Motor neuron (in vitro differentiated cells): Measurements from ENCODE around the gene RHBDL1. TPM values are rescaled to one million over a fixed set of nuclear protein-coding genes. Genes with fewer than 3 reads are reported as not detected.

Experiments
- ATAC-seq, 8 experiments: fragments of 200-7000 bp; cut with Tn5 transposase; replicated peaks in 6 of 8; 2 replicates each; pipeline ENCODE4 v1.8.0; 2021; ENCODE audit warnings: mild to moderate bottlenecking in 8 of 8, moderate library complexity in 8 of 8
- H3K27ac ChIP-seq, 2 donors: fragments of 250-450 bp; sonication (Bioruptor Pico); 2 replicates each; pipeline ENCODE4 v1.9.0; 2021; ENCODE audit warnings: antibody characterized with exemption in 2 of 2, mild to moderate bottlenecking in 2 of 2, moderate library complexity in 1 of 2
- H3K4me1 ChIP-seq, 2 donors: fragments of 250-450 bp; sonication (Bioruptor Pico); replicated peaks in 1 of 2; 2 replicates each; pipeline ENCODE4 v1.6.1; 2021; ENCODE audit warnings: antibody characterized with exemption in 2 of 2, mild to moderate bottlenecking in 2 of 2, moderate library complexity in 1 of 2
- H3K4me3 ChIP-seq, 5 donors: fragments of 250-450 bp; sonication (Bioruptor Pico); 2 replicates each; pipeline ENCODE4 v1.9.0; 2021; ENCODE audit warnings: antibody characterized with exemption in 5 of 5, mild to moderate bottlenecking in 5 of 5, moderate library complexity in 4 of 5
- WGBS, 10 experiments: fragments of 450-650 bp; shearing (Covaris generic); methylation state at CpG; one replicate each; pipeline ENCODE4 v1.0.0; 2022; 5-methylcytosine and 5-hydroxymethylcytosine counted together
- in situ Hi-C, 9 experiments: fragments of 400-800 bp; cut with MboI; loops; one replicate each; pipeline ENCODE4 v1.15.0; 2021; ENCODE audit warnings: low sequenced_read_pairs in 9 of 9, low pct_unique_long_range_greater_than_20kb in 2 of 9; ENCODE audit not compliant: unreplicated experiment in 9 of 9
- total RNA-seq, 8 experiments: library from RNA; unstranded; fragments of 300-600 nt; gene quantifications; 2 replicates each; pipeline versions ENCODE4 v1.2.3 to v1.2.4, GENCODE V29; 2022

RHBDL1 gene
- total RNA-seq, 8 experiments from 2014 or later: 1.0 to 8.5 (median 3.3) TPM

- Histone ChIP-seq H3K27ac (no peak overlapping the region), H3K4me3 (peak overlapping the region in 3 of 5 donors; percentile 61 to 74 (median 65)), H3K4me1 (peaks cover 60 to 64% of the 10 kb centered on the region in 2 donors)
- in situ Hi-C loops: loop anchor here in 1 of 9 experiments (25.0 kb wide), 1 partner anchor 348 kb away; the partner anchor contains the start of gene SSTR5
- 80 to 100% (median 100%) methylated on average over 1 of the region's 11 CpGs; no CpG with 5 or more reads in 7 of the 10 experiments for WGBS, 10 experiments
- no peak for ATAC-seq
Observed at GRCh38 chr16:714079-714478, 38.6 kb downstream of the RHBDL1 start.

GRCh38 chr16:714558-715476 is 39.3 kb downstream of the RHBDL1 start, which contains the start of gene METRN:
Gene METRN (plus strand): TSS chr16:715118. CDS start chr16:715290, 172 bp downstream.
- peak within 1 kb of the TSS; percentile 51 to 89 for H3K27ac ChIP-seq
- in situ Hi-C loops: loop anchor here in 1 of 9 experiments (25.0 kb wide), 1 partner anchor 347 kb away; the partner anchor contains the start of gene SSTR5
- no CpG with 5 or more reads among the region's 108 CpGs for WGBS, 10 experiments
- H3K4me3 ChIP-seq: peak within 1 kb of the TSS; percentile 41 to 74 (median 61)
- ATAC-seq: peak; percentile 65 to 82 (median 71)
- peaks cover 61 to 66% of the 10 kb centered on the region in 2 donors for H3K4me1 ChIP-seq

- ATAC-seq: peak; percentile 12 to 28 (median 25)
- Histone ChIP-seq H3K4me3 (peak overlapping the region; percentile 41 to 74 (median 61)), H3K27ac (peak overlapping the region; percentile 51 to 89), H3K4me1 (peaks cover 53 to 59% of the 10 kb centered on the region in 2 donors)
- in situ Hi-C loops: loop anchor here in 1 of 9 experiments (25.0 kb wide), 1 partner anchor 347 kb away; the partner anchor contains the start of gene SSTR5
- WGBS, 10 experiments: 0 to 4% (median 0%) methylated on average over 3 to 13 of the region's 74 CpGs; no CpG with 5 or more reads in 7 of the 10 experiments
Observed at GRCh38 chr16:715477-716199, 40.2 kb downstream of the RHBDL1 start.

- H3K27ac ChIP-seq: peak overlapping the region; percentile 51 to 89
- H3K4me1 ChIP-seq: peaks cover 47 to 54% of the 10 kb centered on the region in 2 donors
- peak overlapping the region; percentile 41 to 74 (median 61) for H3K4me3 ChIP-seq
- peak in 4 of 8 experiments; percentile 1 to 8 (median 4) for ATAC-seq
- WGBS, 10 experiments: no CpG with 5 or more reads among the region's 12 CpGs
- in situ Hi-C loops: loop anchor here in 1 of 9 experiments (25.0 kb wide), 1 partner anchor 346 kb away; the partner anchor contains the start of gene SSTR5
Observed at GRCh38 chr16:716200-716568, 40.7 kb downstream of the RHBDL1 start.

- no peak for ATAC-seq
- 33 to 41% methylated on average over 1 to 14 of the region's 29 CpGs; no CpG with 5 or more reads in 8 of the 10 experiments for WGBS, 10 experiments
- in situ Hi-C loops: loop anchor here in 1 of 9 experiments (25.0 kb wide), 1 partner anchor 345 kb away; the partner anchor contains the start of gene SSTR5
- Histone ChIP-seq H3K27ac (peak overlapping the region; percentile 51 to 89), H3K4me3 (peak overlapping the region in 4 of 5 donors; percentile 47 to 74 (median 63)), H3K4me1 (peaks cover 44 to 51% of the 10 kb centered on the region in 2 donors)
Observed at GRCh38 chr16:716768-717325, 41.4 kb downstream of the RHBDL1 start.

GRCh38 chr16:717450-718245 is 42.2 kb downstream of the RHBDL1 start:
- in situ Hi-C loops: loop anchor here in 1 of 9 experiments (25.0 kb wide), 1 partner anchor 345 kb away; the partner anchor contains the start of gene SSTR5
- ATAC-seq: no peak
- 100% methylated on average over 1 of the region's 32 CpGs; no CpG with 5 or more reads in 9 of the 10 experiments for WGBS, 10 experiments
- Histone ChIP-seq H3K27ac (peak overlapping the region in 1 of 2 donors; percentile 97), H3K4me1 (peaks cover 45 to 53% of the 10 kb centered on the region in 2 donors), H3K4me3 (no peak overlapping the region)

- H3K4me1 ChIP-seq: peaks cover 45 to 53% of the 10 kb centered on the region in 2 donors
- 88 to 100% (median 97%) methylated on average over 2 to 6 of the region's 9 CpGs; no CpG with 5 or more reads in 6 of the 10 experiments for WGBS, 10 experiments
- H3K27ac ChIP-seq: peak overlapping the region in 1 of 2 donors; percentile 97
- ATAC-seq: no peak
- H3K4me3 ChIP-seq: no peak overlapping the region
- in situ Hi-C loops: loop anchor here in 1 of 9 experiments (25.0 kb wide), 1 partner anchor 344 kb away; the partner anchor contains the start of gene SSTR5
Observed at GRCh38 chr16:718389-718788, 42.9 kb downstream of the RHBDL1 start.

- ATAC-seq: no peak
- in situ Hi-C loops: loop anchor here in 1 of 9 experiments (25.0 kb wide), 1 partner anchor 343 kb away; the partner anchor contains the start of gene SSTR5
- H3K4me3 ChIP-seq: peak overlapping the region in 2 of 5 donors; percentile 59 to 99
- 40 to 100% (median 96%) methylated on average over 1 to 4 of the region's 6 CpGs; no CpG with 5 or more reads in 7 of the 10 experiments for WGBS, 10 experiments
- H3K27ac ChIP-seq: peak overlapping the region; percentile 94 to 97
- peaks cover 45 to 53% of the 10 kb centered on the region in 2 donors for H3K4me1 ChIP-seq
Observed at GRCh38 chr16:718922-719321, 43.5 kb downstream of the RHBDL1 start.

GRCh38 chr16:719815-720446 is 44.5 kb downstream of the RHBDL1 start:
- Histone ChIP-seq H3K27ac (peak overlapping the region; percentile 94 to 97), H3K4me1 (peaks cover 45 to 46% of the 10 kb centered on the region in 2 donors), H3K4me3 (peak overlapping the region; percentile 59 to 99 (median 77))
- in situ Hi-C loops: loop anchor here in 1 of 9 experiments (25.0 kb wide), 1 partner anchor 342 kb away; the partner anchor contains the start of gene SSTR5
- 0 to 20% (median 8%) methylated on average over 1 to 2 of the region's 16 CpGs; no CpG with 5 or more reads in 4 of the 10 experiments for WGBS, 10 experiments
- peak in 5 of 8 experiments; percentile 0 to 6 (median 4) for ATAC-seq

GRCh38 chr16:720447-720989 is 45.0 kb downstream of the RHBDL1 start:
- peaks cover 45 to 46% of the 10 kb centered on the region in 2 donors for H3K4me1 ChIP-seq
- in situ Hi-C loops: loop anchor here in 1 of 9 experiments (25.0 kb wide), 1 partner anchor 342 kb away; the partner anchor contains the start of gene SSTR5

More at GRCh38 chr16:720447-720989, 45.0 kb downstream of the RHBDL1 start:
- ATAC-seq: peak; percentile 5 to 61 (median 48)
- H3K27ac ChIP-seq: peak overlapping the region; percentile 94 to 97
- peak overlapping the region; percentile 59 to 99 (median 77) for H3K4me3 ChIP-seq
- WGBS, 10 experiments: 0% methylated on average over 5 of the region's 38 CpGs; no CpG with 5 or more reads in 9 of the 10 experiments
